Nephron progenitor cell (in vitro differentiated cells): Measurements from ENCODE around the gene NFASC.

Experiments
- DNase-seq: peaks from one replicate; pipeline ENCODE4 v3.0.0; 2021
- H3K27ac Mint-ChIP-seq: 2 replicates; pipeline ENCODE4 v1.8.0; 2021; ENCODE audit warnings: mild to moderate bottlenecking, moderate library complexity, mixed read lengths
- H3K27me3 Mint-ChIP-seq: 2 replicates; pipeline ENCODE4 v1.8.0; 2021; ENCODE audit warnings: mild to moderate bottlenecking, low read depth, mixed read lengths; ENCODE audit not compliant: poor library complexity
- H3K36me3 Mint-ChIP-seq: 2 replicates; pipeline ENCODE4 v1.8.0; 2021; ENCODE audit warnings: low read depth, mixed read lengths
- H3K4me1 Mint-ChIP-seq: 2 replicates; pipeline ENCODE4 v1.8.0; 2021; ENCODE audit warnings: mixed read lengths
- H3K4me3 Mint-ChIP-seq: 2 replicates; pipeline ENCODE4 v1.8.0; 2021; ENCODE audit warnings: mild to moderate bottlenecking, moderate library complexity, mixed read lengths
- H3K9me3 Mint-ChIP-seq: 2 replicates; pipeline ENCODE4 v1.8.0; 2021; ENCODE audit warnings: mild to moderate bottlenecking, moderate library complexity, mixed read lengths
- CTCF ChIP-seq: fragments of 200-600 bp; sonication (generic); IDR thresholded peaks from 2 replicates; pipeline ENCODE4 v1.5.0; 2021; ENCODE audit warnings: antibody characterized with exemption

NFASC gene

GRCh38 chr1:204891860-204892259 lies 21.2 kb downstream of the NFASC start:
- Mint-ChIP-seq H3K27ac (no peak overlapping the region), H3K36me3 (no peaks in the 10 kb centered on the region), H3K4me3 (no peak overlapping the region), H3K27me3 (peaks cover 12% of the 10 kb centered on the region), H3K9me3 (no peaks in the 10 kb centered on the region), H3K4me1 (peaks cover 13% of the 10 kb centered on the region)
- TF ChIP-seq CTCF, result no peak
- no peak for DNase-seq

GRCh38 chr1:204894031-204894430 lies 23.4 kb downstream of the NFASC start:
- Mint-ChIP-seq H3K27me3 (peaks cover 19% of the 10 kb centered on the region), H3K4me1 (peaks cover 8% of the 10 kb centered on the region), H3K27ac (no peak overlapping the region), H3K9me3 (no peaks in the 10 kb centered on the region), H3K36me3 (no peaks in the 10 kb centered on the region), H3K4me3 (no peak overlapping the region)
- DNase-seq, result no peak
- no peak for TF ChIP-seq CTCF

GRCh38 chr1:204894606-204895005 lies 23.9 kb downstream of the NFASC start:
- peaks cover 24% of the 10 kb centered on the region for H3K27me3 Mint-ChIP-seq
- H3K36me3 Mint-ChIP-seq, result no peaks in the 10 kb centered on the region
- H3K4me3 Mint-ChIP-seq, result no peak overlapping the region
- H3K4me1 Mint-ChIP-seq, result peaks cover 7% of the 10 kb centered on the region
- TF ChIP-seq CTCF, result no peak
- H3K9me3 Mint-ChIP-seq, result no peaks in the 10 kb centered on the region
- no peak overlapping the region for H3K27ac Mint-ChIP-seq
- no peak for DNase-seq

GRCh38 chr1:204896023-204896422 lies 25.4 kb downstream of the NFASC start:
- Mint-ChIP-seq H3K27me3 (peaks cover 27% of the 10 kb centered on the region), H3K27ac (no peak overlapping the region), H3K4me1 (peaks cover 9% of the 10 kb centered on the region), H3K36me3 (no peaks in the 10 kb centered on the region), H3K9me3 (no peaks in the 10 kb centered on the region), H3K4me3 (no peak overlapping the region)
- no peak for TF ChIP-seq CTCF
- DNase-seq, result no peak

GRCh38 chr1:204896787-204897469 lies 26.3 kb downstream of the NFASC start:
- Mint-ChIP-seq H3K27ac (no peak overlapping the region), H3K4me1 (peaks cover 17% of the 10 kb centered on the region), H3K36me3 (no peaks in the 10 kb centered on the region), H3K9me3 (no peaks in the 10 kb centered on the region), H3K27me3 (peaks cover 36% of the 10 kb centered on the region), H3K4me3 (no peak overlapping the region)
- DNase-seq, result no peak
- no peak for TF ChIP-seq CTCF

- H3K4me1 Mint-ChIP-seq, result peaks cover 25% of the 10 kb centered on the region
- peaks cover 33% of the 10 kb centered on the region for H3K27me3 Mint-ChIP-seq
- H3K27ac Mint-ChIP-seq, result no peak overlapping the region
- no peak overlapping the region for H3K4me3 Mint-ChIP-seq
- TF ChIP-seq CTCF, result no peak
- no peaks in the 10 kb centered on the region for H3K9me3 Mint-ChIP-seq
- H3K36me3 Mint-ChIP-seq, result no peaks in the 10 kb centered on the region
- DNase-seq, result no peak
These were observed 30.1 kb downstream of the NFASC start for GRCh38 chr1:204900721-204901120.
